SIG-M5 (cell line): ENCODE results near the gene APOBEC4.

ENCODE experiments used
- DNase-seq: peaks from one replicate; lab custom pipeline; 2025; lab: John Stamatoyannopoulos, UW

The APOBEC4 gene

DNA sequence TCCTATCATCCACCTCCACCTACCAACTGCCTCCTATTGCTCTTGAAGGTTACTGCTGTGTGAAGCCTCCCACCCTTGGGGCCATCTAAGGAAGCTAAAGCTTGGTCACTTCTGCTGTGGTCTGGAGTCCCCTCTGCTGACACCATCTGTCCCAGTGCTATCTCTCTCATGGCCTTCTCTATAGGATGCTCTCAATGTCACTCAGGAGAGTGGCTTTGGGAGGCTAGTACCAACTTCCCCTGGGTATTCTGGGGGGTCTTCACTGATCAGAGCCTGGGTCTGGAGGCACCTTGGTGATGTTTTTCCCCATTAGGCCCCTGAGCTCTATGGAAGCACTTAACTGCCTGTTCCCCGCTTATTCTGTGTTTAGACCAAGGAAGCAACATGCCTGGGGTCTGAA lies 50.6 kb downstream of the APOBEC4 start:
- DNase-seq = no peak

DNA sequence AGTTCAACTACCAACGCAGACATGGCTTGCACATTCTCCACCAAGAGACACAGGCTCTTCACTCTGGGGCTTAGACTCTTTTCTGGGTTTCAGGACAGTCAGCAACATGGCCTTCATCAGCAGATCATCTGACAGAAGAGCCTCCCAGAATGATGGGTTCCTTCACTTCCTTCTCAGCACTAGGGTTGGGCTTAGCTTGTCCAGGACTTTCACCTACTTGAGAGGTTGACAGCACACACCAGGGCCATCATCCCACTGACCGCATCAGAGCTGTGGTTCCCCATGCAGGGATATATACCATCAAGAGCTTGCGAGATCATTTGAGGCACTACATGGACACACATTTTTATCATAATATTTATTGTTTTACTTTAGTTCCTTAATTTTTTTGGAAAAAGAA lies 52.5 kb downstream of the APOBEC4 start:
- no peak for DNase-seq

DNA sequence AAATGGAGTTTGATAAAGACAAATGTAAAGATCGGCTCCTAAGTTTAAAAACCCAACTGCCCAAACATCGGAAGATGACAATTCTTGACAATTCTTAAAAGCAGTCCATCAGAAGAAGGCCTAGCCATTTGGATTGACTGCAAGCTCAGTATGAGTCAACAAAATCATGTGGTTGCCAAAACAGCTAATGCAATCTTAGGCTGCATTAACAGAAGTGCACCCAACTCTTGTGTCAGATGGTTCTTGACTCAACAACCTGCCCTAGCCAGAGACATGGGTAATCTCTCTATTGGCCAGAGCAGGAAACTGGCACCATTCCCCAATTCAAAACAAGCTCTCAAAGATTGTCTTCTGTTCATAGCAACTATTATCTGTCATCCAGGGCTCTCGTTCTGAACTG lies 53.0 kb downstream of the APOBEC4 start:
- no peak for DNase-seq

DNA sequence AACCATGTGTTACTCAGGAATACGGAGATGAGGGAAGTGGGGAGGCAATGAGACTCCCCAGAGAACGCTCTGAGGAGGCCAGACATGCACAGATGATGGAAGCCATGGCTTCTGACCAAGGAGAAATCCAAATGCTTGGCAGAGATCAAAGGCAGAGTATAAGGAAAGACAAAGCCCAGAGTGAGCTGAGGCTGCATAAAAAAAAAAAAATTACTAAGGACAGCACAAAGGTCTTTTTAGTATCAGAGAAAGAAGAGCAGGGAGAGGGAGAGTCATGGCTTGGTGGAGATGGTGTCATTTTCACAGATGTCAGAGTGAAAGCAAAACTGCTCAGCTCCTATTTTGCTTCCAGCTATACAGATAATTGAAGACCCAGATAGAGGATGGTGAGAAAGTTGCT lies 54.7 kb downstream of the APOBEC4 start:
- no peak for DNase-seq

DNA sequence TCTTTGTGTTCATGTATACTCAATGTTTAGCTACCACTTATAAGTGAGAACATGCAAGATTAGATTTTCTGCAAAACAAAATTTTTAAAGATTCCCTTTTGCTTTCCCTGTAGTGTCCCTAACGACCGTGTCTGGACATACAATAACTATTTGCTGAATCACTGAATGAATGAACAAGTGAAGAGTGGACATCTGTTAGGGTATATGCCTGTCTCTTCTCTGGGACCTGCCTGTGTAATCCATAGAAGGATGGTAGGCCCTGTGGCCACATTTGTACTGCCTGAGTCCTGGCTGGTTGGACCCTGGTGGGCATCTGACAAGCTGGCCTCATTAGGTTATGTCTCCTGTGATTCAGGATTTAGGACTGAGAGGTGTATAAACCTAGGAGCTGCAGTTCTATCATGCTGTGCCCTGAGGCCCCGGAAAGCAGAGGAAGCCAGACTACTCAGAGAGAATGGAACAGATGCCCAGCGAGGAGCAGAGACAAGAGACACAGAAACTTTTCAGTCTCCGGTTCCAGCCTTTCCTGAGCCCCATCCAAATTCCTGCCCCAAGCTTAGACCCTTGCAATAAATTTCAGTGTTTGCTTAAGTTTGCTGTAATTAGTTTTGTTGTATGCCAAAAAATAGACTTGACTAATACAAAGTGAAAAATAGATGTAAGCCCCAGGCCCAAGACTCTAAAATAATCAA lies 55.3 kb downstream of the APOBEC4 start:
- DNase-seq = no peak

DNA sequence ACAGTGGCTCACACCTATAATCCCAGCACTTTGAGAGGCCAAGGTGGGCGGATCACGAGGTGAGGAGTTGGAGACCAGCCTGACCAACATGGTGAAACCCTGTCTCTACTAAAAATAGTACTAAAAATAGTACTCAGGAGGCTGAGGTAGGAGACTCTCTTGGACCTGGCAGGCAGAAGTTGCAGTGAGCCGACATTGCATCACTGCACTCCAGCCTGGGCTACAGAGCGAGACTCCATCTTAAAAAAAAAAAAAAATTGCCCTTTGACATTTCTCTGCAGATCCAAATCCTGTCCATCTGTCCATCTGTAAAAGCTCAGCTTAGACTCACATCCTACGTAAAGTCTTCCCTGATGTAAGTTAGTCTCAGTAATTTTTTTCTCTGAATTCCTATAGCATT lies 56.6 kb downstream of the APOBEC4 start:
- DNase-seq = no peak
